ENCODE measurements around the gene SLC25A43. TPM values are rescaled to one million over a fixed set of nuclear protein-coding genes. Genes with fewer than 3 reads are reported as not detected.

SLC25A43 gene
- total RNA-seq, 1 donor from 2014 or later = 10.8 TPM

GRCh38 chrX:119467433-119467832, 68.3 kb downstream of the SLC25A43 start:
- no peak for DNase-seq (ENCODE audit: extremely low spot score, unreplicated experiment)
- H3K9me3 Mint-ChIP-seq (ENCODE audit: unreplicated experiment) = no peaks in the 10 kb centered on the region
- TF ChIP-seq, protein P1, sequence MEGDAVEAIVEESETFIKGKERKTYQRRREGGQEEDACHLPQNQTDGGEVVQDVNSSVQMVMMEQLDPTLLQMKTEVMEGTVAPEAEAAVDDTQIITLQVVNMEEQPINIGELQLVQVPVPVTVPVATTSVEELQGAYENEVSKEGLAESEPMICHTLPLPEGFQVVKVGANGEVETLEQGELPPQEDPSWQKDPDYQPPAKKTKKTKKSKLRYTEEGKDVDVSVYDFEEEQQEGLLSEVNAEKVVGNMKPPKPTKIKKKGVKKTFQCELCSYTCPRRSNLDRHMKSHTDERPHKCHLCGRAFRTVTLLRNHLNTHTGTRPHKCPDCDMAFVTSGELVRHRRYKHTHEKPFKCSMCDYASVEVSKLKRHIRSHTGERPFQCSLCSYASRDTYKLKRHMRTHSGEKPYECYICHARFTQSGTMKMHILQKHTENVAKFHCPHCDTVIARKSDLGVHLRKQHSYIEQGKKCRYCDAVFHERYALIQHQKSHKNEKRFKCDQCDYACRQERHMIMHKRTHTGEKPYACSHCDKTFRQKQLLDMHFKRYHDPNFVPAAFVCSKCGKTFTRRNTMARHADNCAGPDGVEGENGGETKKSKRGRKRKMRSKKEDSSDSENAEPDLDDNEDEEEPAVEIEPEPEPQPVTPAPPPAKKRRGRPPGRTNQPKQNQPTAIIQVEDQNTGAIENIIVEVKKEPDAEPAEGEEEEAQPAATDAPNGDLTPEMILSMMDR (IDR thresholded peaks at IDR 0.05) = no peak
- H3K27ac Mint-ChIP-seq (ENCODE audit: unreplicated experiment) = no peak overlapping the region
- H3K36me3 Mint-ChIP-seq (ENCODE audit: unreplicated experiment) = no peaks in the 10 kb centered on the region
- H3K27me3 Mint-ChIP-seq (ENCODE audit: unreplicated experiment) = no peaks in the 10 kb centered on the region
- peaks cover 8% of the 10 kb centered on the region for H3K4me1 Mint-ChIP-seq (ENCODE audit: unreplicated experiment)
- H3K4me3 Mint-ChIP-seq (ENCODE audit: unreplicated experiment) = no peak overlapping the region

DNA sequence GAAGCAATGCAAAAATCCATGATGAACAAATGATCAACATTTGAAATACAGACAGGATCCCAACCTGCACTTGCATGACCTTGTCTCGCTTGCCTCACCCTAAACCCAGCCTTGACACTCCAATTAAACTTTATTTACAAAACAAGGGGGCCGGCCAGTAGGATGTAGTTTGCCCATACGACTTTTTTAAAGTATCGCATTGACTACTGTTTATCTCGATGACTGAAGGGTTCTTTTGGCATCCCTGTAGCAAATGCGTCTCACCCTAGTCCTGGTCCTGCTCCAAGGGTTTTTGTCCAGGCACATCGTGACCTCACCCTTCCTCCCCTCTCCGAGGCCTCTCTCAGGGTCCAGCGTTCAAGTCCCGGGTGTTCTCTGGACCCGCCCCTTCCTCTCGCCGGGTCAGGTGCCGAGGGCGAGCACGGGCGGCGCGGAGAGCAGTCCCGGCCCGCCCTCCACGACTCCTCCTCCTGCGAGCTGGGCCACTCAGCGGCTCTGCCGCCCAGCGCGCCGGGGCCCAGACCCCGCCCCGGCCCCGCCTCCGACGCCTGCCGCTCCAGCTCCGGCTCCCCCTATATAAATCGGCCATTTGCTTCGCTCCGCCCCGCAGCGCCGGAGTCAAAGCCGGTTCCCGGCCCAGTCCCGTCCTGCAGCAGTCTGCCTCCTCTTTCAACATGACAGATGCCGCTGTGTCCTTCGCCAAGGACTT, 68.9 kb downstream of the SLC25A43 start, which contains the start of gene SLC25A5:
Gene SLC25A5, plus strand, starts transcription at position 603 of the 709 bp plus-strand sequence. Its CDS starts 72 bp downstream, at position 675.
- no peaks in the 10 kb centered on the region for H3K27me3 Mint-ChIP-seq (ENCODE audit: unreplicated experiment)
- peak; percentile 93 for DNase-seq (ENCODE audit: extremely low spot score, unreplicated experiment)
- peaks cover 8% of the 10 kb centered on the region for H3K4me1 Mint-ChIP-seq (ENCODE audit: unreplicated experiment)
- peak within 1 kb of the TSS; percentile 81 for H3K4me3 Mint-ChIP-seq (ENCODE audit: unreplicated experiment)
- TF ChIP-seq, protein P1 (IDR thresholded peaks at IDR 0.05) = no peak
- no peaks in the 10 kb centered on the region for H3K9me3 Mint-ChIP-seq (ENCODE audit: unreplicated experiment)
- H3K27ac Mint-ChIP-seq (ENCODE audit: unreplicated experiment) = peak within 1 kb of the TSS; percentile 84
- no peaks in the 10 kb centered on the region for H3K36me3 Mint-ChIP-seq (ENCODE audit: unreplicated experiment)

- Mint-ChIP-seq H3K4me3 (ENCODE audit: unreplicated experiment) (peak overlapping the region; percentile 81), H3K27me3 (ENCODE audit: unreplicated experiment) (no peaks in the 10 kb centered on the region), H3K27ac (ENCODE audit: unreplicated experiment) (peak overlapping the region; percentile 84), H3K36me3 (ENCODE audit: unreplicated experiment) (no peaks in the 10 kb centered on the region), H3K4me1 (ENCODE audit: unreplicated experiment) (peaks cover 8% of the 10 kb centered on the region), H3K9me3 (ENCODE audit: unreplicated experiment) (no peaks in the 10 kb centered on the region)
- peak; percentile 94 for DNase-seq (ENCODE audit: extremely low spot score, unreplicated experiment)
- TF ChIP-seq, protein P1 (IDR thresholded peaks at IDR 0.05) = peak; percentile 78
Measured at GRCh38 chrX:119468551-119469312, 69.6 kb downstream of the SLC25A43 start.

GRCh38 chrX:119469313-119469635, 70.1 kb downstream of the SLC25A43 start:
- H3K4me1 Mint-ChIP-seq (ENCODE audit: unreplicated experiment) = peaks cover 8% of the 10 kb centered on the region
- H3K27me3 Mint-ChIP-seq (ENCODE audit: unreplicated experiment) = no peaks in the 10 kb centered on the region
- peak overlapping the region; percentile 81 for H3K4me3 Mint-ChIP-seq (ENCODE audit: unreplicated experiment)
- no peak for DNase-seq (ENCODE audit: extremely low spot score, unreplicated experiment)
- H3K9me3 Mint-ChIP-seq (ENCODE audit: unreplicated experiment) = no peaks in the 10 kb centered on the region
- TF ChIP-seq, protein P1 (IDR thresholded peaks at IDR 0.05) = peak; percentile 9
- peak overlapping the region; percentile 75 for H3K27ac Mint-ChIP-seq (ENCODE audit: unreplicated experiment)
- no peaks in the 10 kb centered on the region for H3K36me3 Mint-ChIP-seq (ENCODE audit: unreplicated experiment)
